HUDEP-2 (cell line): ENCODE results near the gene SLC22A14.
"Not testable (repeated sequence)": the region's sequence is repeated elsewhere in the genome, so short reads cannot be mapped to it uniquely, and the experiment has no call there.

Experiments
- DNase-seq, 76 experiments: peaks; one replicate each; lab custom pipeline; 2025; ENCODE audit not compliant: unreplicated experiment in 76 of 76; lab: John Stamatoyannopoulos, UW

SLC22A14 gene

GRCh38 chr3:38268522-38268921, 13.6 kb upstream of the SLC22A14 start:
- no peak for DNase-seq

DNA sequence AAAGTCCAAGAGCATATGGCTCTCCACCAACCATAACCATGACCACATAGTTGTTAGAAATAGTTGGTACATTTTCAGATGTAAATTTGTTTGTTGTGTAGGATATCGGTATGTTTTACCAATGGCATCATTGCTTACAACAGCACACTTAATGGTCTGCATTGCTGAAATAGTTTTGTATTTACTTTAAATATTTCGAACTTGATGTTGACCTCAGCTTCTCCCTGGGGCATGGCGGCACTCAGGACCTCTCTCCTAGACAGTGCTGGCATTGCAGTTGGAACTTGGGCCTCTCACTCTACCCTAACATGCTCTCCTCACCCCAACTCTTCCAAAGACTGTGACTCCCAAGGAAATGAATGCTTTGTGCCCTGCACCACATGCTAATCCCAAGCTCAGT, 11.5 kb upstream of the SLC22A14 start:
- DNase-seq, result no peak

DNA sequence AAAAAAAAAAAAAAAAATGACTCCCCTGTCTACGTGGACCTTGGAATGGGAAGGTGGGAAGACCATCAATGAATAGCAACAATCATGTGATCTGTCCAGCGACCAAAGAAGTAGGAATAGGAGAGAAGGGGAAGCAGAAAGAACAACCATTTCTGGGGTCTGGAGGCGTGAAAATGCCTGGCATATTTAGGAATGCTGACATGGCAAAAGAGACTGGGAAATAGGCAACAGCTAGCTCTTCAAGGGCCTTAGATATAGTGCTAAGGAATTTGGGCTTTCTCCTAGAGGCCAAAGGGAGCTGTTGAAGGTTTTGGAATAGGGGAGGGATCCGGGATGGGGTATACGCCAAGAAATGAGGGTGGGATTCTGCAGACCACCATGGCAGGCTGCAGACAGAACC, 10.5 kb upstream of the SLC22A14 start:
- no peak for DNase-seq

GRCh38 chr3:38274864-38275649, 7.0 kb upstream of the SLC22A14 start:
- no peak for DNase-seq

- DNase-seq, result no peak
These were observed 6.4 kb upstream of the SLC22A14 start for GRCh38 chr3:38275658-38276057.

DNA sequence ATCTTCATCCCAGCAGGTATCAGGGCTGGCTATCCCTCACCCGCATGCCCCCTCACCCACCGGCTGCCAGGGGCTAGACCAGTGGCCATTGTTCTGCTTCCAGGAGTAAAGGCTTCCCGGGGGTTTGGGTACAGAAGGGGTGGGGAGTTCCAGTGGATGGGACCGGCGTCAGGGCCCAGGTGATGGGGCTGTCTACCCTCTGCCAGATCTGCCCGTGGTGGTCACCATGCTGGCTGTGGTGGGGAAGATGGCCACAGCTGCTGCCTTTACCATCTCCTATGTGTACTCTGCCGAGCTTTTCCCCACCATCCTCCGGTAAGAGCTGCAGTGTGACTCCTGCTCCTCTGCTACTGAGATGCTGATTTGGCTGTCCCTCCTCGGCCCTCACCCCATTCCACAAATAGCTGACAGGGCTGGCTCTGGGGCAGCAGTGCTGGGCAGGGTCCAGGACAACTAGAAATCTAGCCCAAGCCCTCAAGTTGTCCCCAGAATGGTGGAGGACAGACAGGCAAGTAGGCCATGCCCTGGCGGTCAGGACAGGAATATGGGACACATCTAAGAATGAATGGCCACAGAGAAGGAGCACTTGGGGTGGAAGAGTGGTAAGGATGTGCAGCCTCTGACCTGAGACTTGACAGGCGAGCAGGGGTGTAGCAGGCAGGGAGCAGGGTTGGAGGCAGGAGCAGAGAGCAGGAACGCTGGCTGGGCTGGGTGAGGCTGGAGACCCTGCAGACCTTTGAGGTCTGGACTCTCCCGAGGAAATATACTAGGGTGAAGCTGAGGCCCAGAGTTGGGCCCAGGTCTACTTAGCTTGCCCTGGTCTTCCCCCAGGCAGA, 5.8 kb upstream of the SLC22A14 start:
- DNase-seq, result no peak

GRCh38 chr3:38276917-38277630, 5.0 kb upstream of the SLC22A14 start:
- DNase-seq, result no peak

- no peak for DNase-seq
These were observed 3.3 kb upstream of the SLC22A14 start for GRCh38 chr3:38278841-38279240.

GRCh38 chr3:38283810-38284755, 2.0 kb downstream of the SLC22A14 start:
- DNase-seq, result no peak

- no peak for DNase-seq
These were observed 2.7 kb downstream of the SLC22A14 start for GRCh38 chr3:38284756-38285150.

DNA sequence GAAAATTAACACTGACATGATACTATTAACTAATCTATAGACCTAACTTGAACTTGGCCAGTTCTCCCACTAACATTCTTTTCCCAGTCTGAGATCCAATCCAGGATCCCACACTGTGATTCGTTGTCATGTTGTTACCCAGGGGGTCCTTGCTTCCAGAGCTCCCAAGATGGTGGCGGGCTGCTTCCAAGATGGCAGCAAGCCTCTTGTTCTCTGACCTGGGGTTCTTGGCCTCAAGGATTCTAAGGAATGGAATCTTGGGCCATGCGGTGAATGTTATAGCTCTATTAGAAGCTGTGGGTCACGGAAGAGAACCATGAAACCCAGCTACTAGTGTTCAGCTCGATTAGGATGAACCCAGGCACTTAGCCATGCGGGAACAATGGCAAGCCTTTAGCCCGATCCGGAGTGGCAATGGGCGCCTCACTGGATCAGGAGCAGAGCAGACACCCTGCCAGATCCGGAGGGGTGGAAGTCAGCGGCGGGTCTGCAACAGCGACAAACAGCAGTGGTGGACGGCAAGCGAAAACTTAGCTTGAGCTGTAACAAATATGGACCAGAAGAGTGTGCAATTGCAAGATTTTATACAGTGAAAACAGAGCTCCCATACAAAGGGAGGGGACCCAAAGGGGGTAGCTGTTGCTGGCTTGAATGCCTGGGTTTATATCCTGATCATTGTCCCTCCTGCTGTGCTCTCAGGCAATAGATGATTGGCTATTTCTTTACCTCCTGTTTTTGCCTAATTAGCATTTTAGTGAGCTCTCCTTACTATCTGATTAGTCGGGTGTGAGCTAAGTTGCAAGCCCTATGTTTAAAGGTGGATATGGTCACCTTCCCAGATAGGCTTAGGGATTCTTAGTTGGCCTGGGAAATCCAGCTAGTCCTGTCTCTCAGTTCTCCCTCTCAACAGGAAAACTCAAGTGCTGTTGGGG, 7.5 kb downstream of the SLC22A14 start:
- not testable (repeated sequence) for DNase-seq

- DNase-seq, result not testable (repeated sequence)
These were observed 15.0 kb downstream of the SLC22A14 start for GRCh38 chr3:38297053-38297452.

DNA sequence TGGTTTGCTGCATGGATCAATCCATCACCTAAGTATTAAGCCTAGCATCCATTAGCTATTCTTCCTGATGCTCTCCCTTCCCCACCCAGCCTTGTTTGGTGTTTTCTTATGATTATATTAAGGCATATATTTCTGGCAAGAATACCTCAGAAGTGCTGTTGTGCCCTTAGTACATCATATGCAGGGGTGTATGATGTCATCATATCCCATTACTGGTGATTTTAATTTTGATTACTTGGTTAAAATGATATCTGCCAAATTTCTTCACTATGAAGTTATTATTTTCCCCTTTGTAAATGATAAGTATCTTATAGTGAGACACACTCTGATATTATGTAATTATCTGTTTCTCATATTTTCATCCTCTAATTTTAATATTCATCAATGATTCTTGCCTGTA, 15.4 kb downstream of the SLC22A14 start:
- no peak for DNase-seq

DNA sequence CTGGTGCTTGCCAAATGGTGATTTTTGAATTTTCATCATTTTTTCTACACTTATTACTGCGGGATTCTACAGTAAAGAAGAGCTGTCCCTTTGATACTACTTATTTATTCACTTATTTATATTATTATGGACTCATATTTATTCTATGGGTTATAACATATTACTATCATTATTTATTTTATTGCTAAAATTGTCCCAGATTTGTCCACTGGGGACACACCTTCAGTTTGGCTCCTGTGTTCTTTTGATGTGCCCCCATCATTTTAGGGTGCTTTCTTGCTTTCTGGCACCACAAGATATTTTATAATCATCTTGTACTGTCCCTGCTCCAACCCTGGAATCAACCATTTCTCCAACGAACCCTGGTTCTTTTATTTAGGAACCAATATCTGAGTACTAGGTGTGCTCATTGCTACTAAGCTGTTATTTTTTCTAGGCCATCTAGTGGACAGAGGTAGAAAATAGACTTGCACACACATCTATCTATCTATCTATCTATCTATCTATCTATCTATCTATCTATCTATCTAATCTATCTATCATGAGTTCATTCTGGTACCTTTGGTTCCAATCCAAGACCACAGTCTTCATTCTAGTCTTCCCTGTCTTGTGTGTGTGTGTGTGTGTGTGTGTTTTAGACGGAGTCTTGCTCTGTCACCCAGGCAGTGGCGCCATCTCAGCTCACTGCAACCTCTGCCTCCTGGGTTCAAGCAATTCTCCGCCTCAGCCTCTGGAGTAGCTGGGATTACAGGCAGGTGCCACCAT, 16.0 kb downstream of the SLC22A14 start:
- no peak for DNase-seq

DNA sequence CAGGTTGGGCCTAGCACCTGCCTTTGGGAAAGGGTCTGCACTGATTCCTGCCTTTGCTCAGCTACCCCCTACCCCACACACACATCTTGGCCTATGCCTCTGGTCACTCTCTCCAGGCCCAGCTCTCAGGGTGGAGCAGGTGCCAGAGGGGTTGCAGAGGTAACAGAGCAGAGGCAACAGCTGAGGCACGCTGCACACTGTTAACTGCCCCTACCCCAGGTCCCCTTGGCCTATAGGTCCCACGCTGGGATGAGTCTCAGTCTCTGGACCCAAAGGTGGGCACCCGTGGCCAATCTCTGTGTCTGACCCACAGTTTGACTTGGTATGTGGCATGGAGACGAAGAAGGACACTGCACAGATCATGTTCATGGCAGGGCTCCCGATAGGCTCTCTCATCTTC, 24.8 kb downstream of the SLC22A14 start:
- no peak for DNase-seq

GRCh38 chr3:38307599-38307998, 25.5 kb downstream of the SLC22A14 start:
- DNase-seq, result no peak

DNA sequence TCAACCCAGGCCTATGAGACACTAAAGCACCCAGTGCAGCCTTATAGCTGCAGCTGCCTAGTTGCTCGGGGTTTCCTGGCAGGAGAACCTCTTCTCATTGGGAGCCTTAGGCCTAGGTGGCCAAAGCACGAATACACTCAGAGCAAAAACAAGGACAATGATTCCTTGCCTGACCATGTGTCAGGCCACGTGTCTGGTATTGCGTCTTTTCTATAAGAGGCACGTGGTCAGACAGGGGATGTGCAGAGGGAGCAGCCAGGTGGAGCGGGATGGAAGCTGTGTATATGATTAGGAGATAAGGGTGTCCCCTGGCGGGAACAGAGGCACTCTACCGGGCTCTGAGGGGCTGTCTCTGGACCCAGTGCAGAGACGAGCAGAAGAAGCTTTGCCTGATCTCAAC, 26.4 kb downstream of the SLC22A14 start:
- DNase-seq, result no peak

GRCh38 chr3:38311476-38311875, 29.4 kb downstream of the SLC22A14 start:
- DNase-seq, result no peak
